Measurements from ENCODE around the gene BARHL2.

The BARHL2 gene

DNA sequence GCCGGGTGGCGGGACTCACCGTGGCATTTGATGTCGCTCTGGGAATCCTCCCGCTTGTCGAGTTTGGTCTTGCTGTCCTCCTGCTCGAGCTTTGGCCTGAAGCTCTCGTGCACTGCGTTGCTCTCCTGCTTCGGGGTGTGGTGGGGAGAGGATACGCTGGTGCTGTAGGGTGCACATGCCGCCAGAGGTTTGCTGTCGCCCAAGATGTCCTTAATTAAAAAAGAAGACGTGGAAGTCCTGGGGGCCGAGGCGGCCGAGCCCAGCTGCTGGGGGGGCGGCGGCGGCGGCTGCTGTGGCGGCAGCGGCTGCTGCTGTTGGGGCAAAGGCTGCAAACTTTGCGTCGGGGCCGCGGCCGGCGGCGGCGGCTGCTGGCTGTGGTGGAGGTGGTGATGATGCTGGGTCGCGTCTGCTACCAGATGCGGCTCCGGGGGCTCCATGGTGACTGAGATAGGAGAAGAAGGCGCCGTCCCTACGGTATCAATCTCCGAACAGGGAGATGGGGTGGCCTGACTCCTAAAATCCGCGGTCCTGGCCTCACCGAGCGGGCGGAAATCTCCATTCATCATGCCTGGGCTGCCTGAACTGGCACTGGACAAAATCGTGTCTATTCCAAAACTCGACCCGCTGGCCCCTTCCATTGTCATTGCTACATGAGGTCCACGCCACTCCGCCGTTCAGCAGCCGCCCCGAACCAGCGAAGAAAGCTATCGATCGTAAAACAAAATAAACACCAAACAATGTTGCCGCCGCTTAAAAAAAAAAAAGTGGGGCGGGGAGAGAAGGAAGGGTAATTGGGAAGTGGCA, at the start of gene BARHL2:
TSS of gene BARHL2 (minus strand) at position 751 of the 804 bp plus-strand sequence. CDS start at position 644, 107 bp downstream.
- Histone ChIP-seq H3K79me2 (ENCODE audit: low read length) (no peaks in the 10 kb centered on the region), H3K27me3 (replicated peaks; ENCODE audit: insufficient read depth, low read length) (no peaks in the 10 kb centered on the region), H3K27ac (ENCODE audit: low read length) (no peak within 1 kb of the TSS), H2AFZ (ENCODE audit: low read length) (no peak within 1 kb of the TSS), H3K9ac (ENCODE audit: low read length) (no peak within 1 kb of the TSS), H3K36me3 (replicated peaks; ENCODE audit: insufficient read depth, low read length) (no peaks in the 10 kb centered on the region), H3K9me2 (replicated peaks; ENCODE audit: insufficient read depth, low read length) (no peaks in the 10 kb centered on the region), H3K9me3 (replicated peaks; ENCODE audit: insufficient read depth, low read length) (no peaks in the 10 kb centered on the region), H3K4me2 (ENCODE audit: low read depth, low read length) (no peak within 1 kb of the TSS), H4K20me1 (ENCODE audit: insufficient read depth, low read length) (no peaks in the 10 kb centered on the region), H3F3A (ENCODE audit: insufficient read depth, low read length) (0 out of 2 replicates have a peak, but pooled peaks cover 3% of the 10 kb centered on the region), H3K4me3 (ENCODE audit: low read length) (no peak within 1 kb of the TSS), H3K4me1 (ENCODE audit: low read length) (no peaks in the 10 kb centered on the region)
- TF ChIP-seq EZH2 (optimal IDR thresholded peaks at IDR 0.05; ENCODE audit: low read depth, low read length) = no peak
- TF ChIP-seq EZH2phosphoT487 (IDR thresholded peaks at IDR 0.05; ENCODE audit: low read length) = no peak
- TF ChIP-seq, protein P1, sequence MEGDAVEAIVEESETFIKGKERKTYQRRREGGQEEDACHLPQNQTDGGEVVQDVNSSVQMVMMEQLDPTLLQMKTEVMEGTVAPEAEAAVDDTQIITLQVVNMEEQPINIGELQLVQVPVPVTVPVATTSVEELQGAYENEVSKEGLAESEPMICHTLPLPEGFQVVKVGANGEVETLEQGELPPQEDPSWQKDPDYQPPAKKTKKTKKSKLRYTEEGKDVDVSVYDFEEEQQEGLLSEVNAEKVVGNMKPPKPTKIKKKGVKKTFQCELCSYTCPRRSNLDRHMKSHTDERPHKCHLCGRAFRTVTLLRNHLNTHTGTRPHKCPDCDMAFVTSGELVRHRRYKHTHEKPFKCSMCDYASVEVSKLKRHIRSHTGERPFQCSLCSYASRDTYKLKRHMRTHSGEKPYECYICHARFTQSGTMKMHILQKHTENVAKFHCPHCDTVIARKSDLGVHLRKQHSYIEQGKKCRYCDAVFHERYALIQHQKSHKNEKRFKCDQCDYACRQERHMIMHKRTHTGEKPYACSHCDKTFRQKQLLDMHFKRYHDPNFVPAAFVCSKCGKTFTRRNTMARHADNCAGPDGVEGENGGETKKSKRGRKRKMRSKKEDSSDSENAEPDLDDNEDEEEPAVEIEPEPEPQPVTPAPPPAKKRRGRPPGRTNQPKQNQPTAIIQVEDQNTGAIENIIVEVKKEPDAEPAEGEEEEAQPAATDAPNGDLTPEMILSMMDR (IDR thresholded peaks at IDR 0.05; ENCODE audit: low read length) = no peak
- no peak for DNase-seq

DNA sequence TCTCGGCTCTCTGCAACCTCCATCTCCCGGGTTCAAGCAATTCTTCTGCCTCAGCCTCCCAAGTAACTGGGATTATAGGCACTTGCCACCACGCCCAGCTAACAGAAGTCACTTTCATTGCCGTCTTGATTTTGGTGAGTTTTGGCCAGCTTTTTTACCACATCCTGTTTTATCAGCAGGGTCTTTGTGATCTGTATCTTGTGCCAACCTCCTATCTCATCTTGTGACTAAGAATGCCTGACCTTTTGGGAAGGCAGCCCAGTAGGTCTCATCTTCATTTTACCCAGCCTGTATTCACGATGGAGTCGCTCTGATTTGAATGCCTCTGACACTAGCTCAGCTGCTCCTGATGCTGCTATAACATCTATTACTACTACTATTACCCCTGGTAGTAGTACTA, 46.8 kb upstream of the BARHL2 start:
- no peak for DNase-seq
- no peak overlapping the region for H3K4me3 ChIP-seq (ENCODE audit: low read length)
- H3K27me3 ChIP-seq (replicated peaks; ENCODE audit: insufficient read depth, low read length) = no peaks in the 10 kb centered on the region
- H3K36me3 ChIP-seq (replicated peaks; ENCODE audit: insufficient read depth, low read length) = no peaks in the 10 kb centered on the region
- H2AFZ ChIP-seq (ENCODE audit: low read length) = no peak overlapping the region
- no peak overlapping the region for H3K27ac ChIP-seq (ENCODE audit: low read length)
- no peak overlapping the region for H3K4me2 ChIP-seq (ENCODE audit: low read depth, low read length)
- no peaks in the 10 kb centered on the region for H3K79me2 ChIP-seq (ENCODE audit: low read length)
- H4K20me1 ChIP-seq (ENCODE audit: insufficient read depth, low read length) = no peaks in the 10 kb centered on the region
- H3K9me2 ChIP-seq (replicated peaks; ENCODE audit: insufficient read depth, low read length) = no peaks in the 10 kb centered on the region
- H3F3A ChIP-seq (ENCODE audit: insufficient read depth, low read length) = no peaks in the 10 kb centered on the region
- TF ChIP-seq, protein P1 (IDR thresholded peaks at IDR 0.05; ENCODE audit: low read length) = no peak
- TF ChIP-seq EZH2 (optimal IDR thresholded peaks at IDR 0.05; ENCODE audit: low read depth, low read length) (no peak), EZH2phosphoT487 (IDR thresholded peaks at IDR 0.05; ENCODE audit: low read length) (no peak)
- H3K4me1 ChIP-seq (ENCODE audit: low read length) = no peaks in the 10 kb centered on the region
- no peak overlapping the region for H3K9ac ChIP-seq (ENCODE audit: low read length)
- no peaks in the 10 kb centered on the region for H3K9me3 ChIP-seq (replicated peaks; ENCODE audit: insufficient read depth, low read length)

DNA sequence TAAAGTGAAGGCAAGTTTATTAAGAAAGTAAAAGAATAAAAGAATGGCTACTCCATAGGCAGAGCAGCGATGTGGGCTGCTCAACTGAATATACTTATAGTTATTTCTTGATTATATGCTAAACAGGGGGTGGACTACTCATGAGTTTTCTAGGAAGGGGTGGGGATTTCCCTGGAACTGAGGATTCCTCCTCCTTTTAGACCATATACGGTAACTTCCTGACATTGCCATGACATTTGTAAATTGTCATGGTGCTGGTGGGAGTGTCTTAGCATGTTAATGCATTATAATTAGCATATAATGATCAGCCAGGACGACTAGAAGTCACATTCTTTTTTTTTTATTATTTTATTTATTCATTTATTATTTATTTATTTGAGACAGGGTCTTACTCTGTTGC, 46.4 kb upstream of the BARHL2 start:
- Histone ChIP-seq H4K20me1 (ENCODE audit: insufficient read depth, low read length) (no peaks in the 10 kb centered on the region), H3K79me2 (ENCODE audit: low read length) (no peaks in the 10 kb centered on the region), H3F3A (ENCODE audit: insufficient read depth, low read length) (no peaks in the 10 kb centered on the region), H3K4me3 (ENCODE audit: low read length) (no peak overlapping the region), H2AFZ (ENCODE audit: low read length) (no peak overlapping the region), H3K9ac (ENCODE audit: low read length) (no peak overlapping the region), H3K4me1 (ENCODE audit: low read length) (no peaks in the 10 kb centered on the region), H3K27ac (ENCODE audit: low read length) (no peak overlapping the region), H3K4me2 (ENCODE audit: low read depth, low read length) (no peak overlapping the region), H3K9me2 (replicated peaks; ENCODE audit: insufficient read depth, low read length) (no peaks in the 10 kb centered on the region), H3K27me3 (replicated peaks; ENCODE audit: insufficient read depth, low read length) (no peaks in the 10 kb centered on the region), H3K9me3 (replicated peaks; ENCODE audit: insufficient read depth, low read length) (no peaks in the 10 kb centered on the region), H3K36me3 (replicated peaks; ENCODE audit: insufficient read depth, low read length) (no peaks in the 10 kb centered on the region)
- no peak for DNase-seq
- TF ChIP-seq, protein P1 (IDR thresholded peaks at IDR 0.05; ENCODE audit: low read length) = no peak
- TF ChIP-seq EZH2 (optimal IDR thresholded peaks at IDR 0.05; ENCODE audit: low read depth, low read length) = no peak
- no peak for TF ChIP-seq EZH2phosphoT487 (IDR thresholded peaks at IDR 0.05; ENCODE audit: low read length)
